ENCODE data around the gene SDHB. TPM values are rescaled to one million over a fixed set of nuclear protein-coding genes. Genes with fewer than 3 reads are reported as not detected.

Gene SDHB
- polyA plus RNA-seq, 1 donor (not counting 4 experiments of a cell fraction or from before 2014, with no cell fraction given) = 228 TPM

DNA sequence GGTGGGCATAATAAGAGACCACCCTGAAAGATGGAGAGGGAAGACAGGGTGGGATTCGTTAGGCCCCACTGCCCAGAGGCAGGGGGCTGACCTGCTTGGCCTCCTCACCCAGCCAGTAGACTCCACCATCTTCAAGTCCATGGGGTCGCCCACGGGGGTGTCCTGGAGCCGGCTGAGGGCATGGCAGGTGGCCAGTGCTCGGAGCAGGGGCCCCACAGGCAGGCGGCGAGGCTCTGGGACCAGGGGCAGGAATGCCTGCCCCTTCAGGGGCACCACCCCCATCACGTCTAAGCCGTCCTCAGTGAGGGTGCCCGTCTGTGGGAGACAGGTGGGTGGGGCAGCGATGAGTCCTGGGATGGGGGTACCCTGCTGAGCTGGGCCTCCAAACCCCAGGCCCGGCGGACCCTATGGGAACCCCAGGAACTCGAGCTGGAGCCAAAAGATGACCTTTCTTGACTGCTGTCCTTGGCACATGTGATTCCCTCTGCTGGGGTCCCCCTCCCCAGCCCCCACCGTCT, 60.3 kb downstream of the SDHB start:
- dilution Hi-C loops (cut with MboI; ENCODE audit: extremely low pct_ligation_motif_present, low sequenced_read_pairs) = no loop called here

DNA sequence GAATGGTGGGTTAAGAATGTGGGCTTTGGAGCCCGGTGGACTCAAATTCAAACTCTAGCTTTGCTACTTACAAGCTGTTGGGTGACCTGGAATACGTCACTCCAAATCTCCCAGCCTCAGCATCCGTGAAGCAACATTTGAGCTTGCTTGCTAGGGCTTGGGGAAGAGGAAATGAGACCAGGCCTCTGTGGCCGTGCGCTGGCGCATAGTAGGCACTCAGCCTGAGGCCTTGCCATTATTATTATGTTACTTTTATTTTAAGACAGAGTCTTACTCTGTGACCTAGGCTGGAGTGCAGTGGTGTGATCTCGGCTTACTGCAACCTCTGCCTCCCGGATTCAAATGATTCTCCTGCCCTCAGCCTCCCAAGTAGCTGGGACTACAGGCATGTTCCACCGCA, 61.2 kb downstream of the SDHB start:
- no peaks in the 10 kb centered on the region for H4K20me1 ChIP-seq (ENCODE audit: control insufficient read depth, extremely low read depth, insufficient read depth, low read length)
- H3K4me2 ChIP-seq (ENCODE audit: control insufficient read depth, extremely low read depth, insufficient read depth, low read depth, low read length) = no peak overlapping the region
- peaks cover 14 to 26% of the 10 kb centered on the region in 2 experiments for H3K36me3 ChIP-seq (ENCODE audit: control insufficient read depth in 2 of 2, extremely low read depth in 1 of 2, insufficient read depth in 2 of 2, low read length in 2 of 2)
- H3K27ac ChIP-seq (ENCODE audit: control insufficient read depth, insufficient read depth, low read length) = no peak overlapping the region
- H3K79me2 ChIP-seq (ENCODE audit: control insufficient read depth, insufficient read depth, low read length) = no peaks in the 10 kb centered on the region
- no peak overlapping the region for H3K9ac ChIP-seq (ENCODE audit: control insufficient read depth, extremely low read depth, insufficient read depth, low read length)
- no peak for TF ChIP-seq EZH2 (IDR thresholded peaks at IDR 0.05; ENCODE audit: low read length)
- TF ChIP-seq, protein P1, sequence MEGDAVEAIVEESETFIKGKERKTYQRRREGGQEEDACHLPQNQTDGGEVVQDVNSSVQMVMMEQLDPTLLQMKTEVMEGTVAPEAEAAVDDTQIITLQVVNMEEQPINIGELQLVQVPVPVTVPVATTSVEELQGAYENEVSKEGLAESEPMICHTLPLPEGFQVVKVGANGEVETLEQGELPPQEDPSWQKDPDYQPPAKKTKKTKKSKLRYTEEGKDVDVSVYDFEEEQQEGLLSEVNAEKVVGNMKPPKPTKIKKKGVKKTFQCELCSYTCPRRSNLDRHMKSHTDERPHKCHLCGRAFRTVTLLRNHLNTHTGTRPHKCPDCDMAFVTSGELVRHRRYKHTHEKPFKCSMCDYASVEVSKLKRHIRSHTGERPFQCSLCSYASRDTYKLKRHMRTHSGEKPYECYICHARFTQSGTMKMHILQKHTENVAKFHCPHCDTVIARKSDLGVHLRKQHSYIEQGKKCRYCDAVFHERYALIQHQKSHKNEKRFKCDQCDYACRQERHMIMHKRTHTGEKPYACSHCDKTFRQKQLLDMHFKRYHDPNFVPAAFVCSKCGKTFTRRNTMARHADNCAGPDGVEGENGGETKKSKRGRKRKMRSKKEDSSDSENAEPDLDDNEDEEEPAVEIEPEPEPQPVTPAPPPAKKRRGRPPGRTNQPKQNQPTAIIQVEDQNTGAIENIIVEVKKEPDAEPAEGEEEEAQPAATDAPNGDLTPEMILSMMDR (optimal IDR thresholded peaks at IDR 0.05 in 1 of 3, IDR thresholded peaks at IDR 0.05 in 1 of 3, conservative IDR thresholded peaks at IDR 0.05 in 1 of 3; ENCODE audit: extremely low read depth in 1 of 3, insufficient read depth in 2 of 3, low read length in 3 of 3) = no peak
- H2AFZ ChIP-seq (ENCODE audit: control insufficient read depth, low read length) = no peak overlapping the region
- no peaks in the 10 kb centered on the region for H3K9me3 ChIP-seq (ENCODE audit: control insufficient read depth, low read depth, low read length)
- no peak for FAIRE-seq
- no peaks in the 10 kb centered on the region for H3K9me1 ChIP-seq (ENCODE audit: control insufficient read depth, extremely low read depth, insufficient read depth, low read length)
- peaks cover 5% of the 10 kb centered on the region for H3K4me1 ChIP-seq (ENCODE audit: control insufficient read depth, extremely low read depth, insufficient read depth, low read length)
- H3K27me3 ChIP-seq (ENCODE audit: control insufficient read depth, extremely low read depth, insufficient read depth, low read length) = no peaks in the 10 kb centered on the region
- no peak overlapping the region for H3K4me3 ChIP-seq (ENCODE audit: control insufficient read depth in 2 of 3, extremely low read depth in 1 of 3, insufficient read depth in 2 of 3, low read depth in 1 of 3, low read length in 3 of 3)
- dilution Hi-C loops (cut with MboI; ENCODE audit: extremely low pct_ligation_motif_present, low sequenced_read_pairs) = no loop called here
- DNase-seq (ENCODE audit: low read depth, low spot score) = no peak

More for the DNA sequence above, 60.3 kb downstream of the SDHB start:
- no peak for TF ChIP-seq EZH2 (IDR thresholded peaks at IDR 0.05; ENCODE audit: low read length)
- TF ChIP-seq, protein P1 (optimal IDR thresholded peaks at IDR 0.05 in 1 of 3, IDR thresholded peaks at IDR 0.05 in 1 of 3, conservative IDR thresholded peaks at IDR 0.05 in 1 of 3; ENCODE audit: extremely low read depth in 1 of 3, insufficient read depth in 2 of 3, low read length in 3 of 3) = no peak
- Histone ChIP-seq H3K36me3 (ENCODE audit: control insufficient read depth in 2 of 2, extremely low read depth in 1 of 2, insufficient read depth in 2 of 2, low read length in 2 of 2) (peaks cover 14 to 26% of the 10 kb centered on the region in 2 experiments), H2AFZ (ENCODE audit: control insufficient read depth, low read length) (no peak overlapping the region), H3K4me1 (ENCODE audit: control insufficient read depth, extremely low read depth, insufficient read depth, low read length) (peaks cover 6% of the 10 kb centered on the region), H3K9me3 (ENCODE audit: control insufficient read depth, low read depth, low read length) (no peaks in the 10 kb centered on the region), H3K9ac (ENCODE audit: control insufficient read depth, extremely low read depth, insufficient read depth, low read length) (no peak overlapping the region), H3K27ac (ENCODE audit: control insufficient read depth, insufficient read depth, low read length) (no peak overlapping the region), H4K20me1 (ENCODE audit: control insufficient read depth, extremely low read depth, insufficient read depth, low read length) (no peaks in the 10 kb centered on the region), H3K79me2 (ENCODE audit: control insufficient read depth, insufficient read depth, low read length) (no peaks in the 10 kb centered on the region), H3K27me3 (ENCODE audit: control insufficient read depth, extremely low read depth, insufficient read depth, low read length) (no peaks in the 10 kb centered on the region), H3K4me2 (ENCODE audit: control insufficient read depth, extremely low read depth, insufficient read depth, low read depth, low read length) (no peak overlapping the region), H3K9me1 (ENCODE audit: control insufficient read depth, extremely low read depth, insufficient read depth, low read length) (no peaks in the 10 kb centered on the region), H3K4me3 (ENCODE audit: control insufficient read depth in 2 of 3, extremely low read depth in 1 of 3, insufficient read depth in 2 of 3, low read depth in 1 of 3, low read length in 3 of 3) (no peak overlapping the region)
- no peak for FAIRE-seq
- no peak for DNase-seq (ENCODE audit: low read depth, low spot score)

Data from keratinocyte (primary cell).